IMR-90 (cell line): ENCODE measurements around the gene ETS1. TPM values are rescaled to one million over a fixed set of nuclear protein-coding genes. Genes with fewer than 3 reads are reported as not detected.

Experiments used
- ATAC-seq: fragments of 200-7000 bp; cut with Tn5 transposase; 2 replicates; pipeline ENCODE4 v1.9.1; 2020; ENCODE audit warnings: low read depth, mild to moderate bottlenecking, moderate library complexity
- BruUV-seq: library from RNA; stranded (reverse); fragments of 400-500 nt; replicated peaks from 2 replicates; lab custom pipeline; 2021; lab: Mats Ljungman, UMichigan
- CTCF ChIA-PET: fragments of 300-600 bp; formaldehyde crosslinking; extraction: SDS; loops from one replicate; lab custom pipeline; 2021; ENCODE audit warnings: antibody characterized with exemption; lab: Yijun Ruan, JAX
- POLR2A ChIA-PET: fragments of 300-600 bp; sonication (Branson Sonifier 250); formaldehyde crosslinking; loops from one replicate; lab custom pipeline; 2022; ENCODE audit warnings: antibody characterized with exemption; ENCODE audit not compliant: unreplicated experiment; lab: Charles Lee
- DNase-seq: peaks from one replicate; pipeline ENCODE4 v3.0.0; 2013
- H2AFZ ChIP-seq: replicated peaks from 2 replicates; pipeline ENCODE3; 2013; ENCODE audit warnings: low read length, mild to moderate bottlenecking; ENCODE audit not compliant: poor library complexity
- H2AK5ac ChIP-seq: 2 replicates; pipeline ENCODE4 v1.6.1; 2013; ENCODE audit warnings: low read depth, low read length, inconsistent platforms
- H2AK9ac ChIP-seq: replicated peaks from 2 replicates; pipeline ENCODE3; 2013; ENCODE audit warnings: mild to moderate bottlenecking, low read depth, low read length, moderate library complexity; ENCODE audit not compliant: poor library complexity
- H2BK120ac ChIP-seq: 2 replicates; pipeline ENCODE4 v1.6.1; 2013; ENCODE audit warnings: low read depth, low read length, inconsistent platforms
- H2BK15ac ChIP-seq: 3 replicates; pipeline ENCODE4 v1.6.1; 2013; ENCODE audit warnings: low read depth, low read length, inconsistent platforms
- H2BK20ac ChIP-seq: 2 replicates; pipeline ENCODE4 v1.6.1; 2013; ENCODE audit warnings: low read depth, mild to moderate bottlenecking, inconsistent platforms, low read length, moderate library complexity
- H2BK5ac ChIP-seq: 2 replicates; pipeline ENCODE4 v1.6.1; 2013; ENCODE audit warnings: mild to moderate bottlenecking, low read depth, low read length, inconsistent platforms; ENCODE audit not compliant: poor library complexity, severe bottlenecking
- H3K14ac ChIP-seq: replicated peaks from 2 replicates; pipeline ENCODE4 v1.6.1; 2013; ENCODE audit warnings: low read depth, low read length, inconsistent platforms
- H3K18ac ChIP-seq: 2 replicates; pipeline ENCODE4 v1.6.1; 2013; ENCODE audit warnings: low read depth, low read length, control low read depth
- H3K23ac ChIP-seq: 2 replicates; pipeline ENCODE4 v1.6.1; 2013; ENCODE audit warnings: low read depth, low read length, inconsistent platforms
- H3K27ac ChIP-seq: 2 replicates; pipeline ENCODE4 v1.5.1; 2013; ENCODE audit warnings: mild to moderate bottlenecking, control low read depth, low read length; ENCODE audit not compliant: insufficient read depth
- H3K27me3 ChIP-seq: 2 replicates; pipeline ENCODE4 v1.6.1; 2013; ENCODE audit warnings: low read length; ENCODE audit not compliant: control insufficient read depth, insufficient read depth
- H3K36me3 ChIP-seq: 2 replicates; pipeline ENCODE4 v1.6.1; 2013; ENCODE audit warnings: low read length, mixed read lengths; ENCODE audit not compliant: control insufficient read depth, insufficient read depth
- H3K4ac ChIP-seq: 2 replicates; pipeline ENCODE4 v1.6.1; 2013; ENCODE audit warnings: low read depth, low read length, inconsistent platforms
- H3K4me1 ChIP-seq: 2 replicates; pipeline ENCODE4 v1.6.1; 2013; ENCODE audit warnings: low read length, mixed read lengths; ENCODE audit not compliant: control insufficient read depth, insufficient read depth
- H3K4me2 ChIP-seq: 2 replicates; pipeline ENCODE4 v1.6.1; 2013; ENCODE audit warnings: low read depth, mild to moderate bottlenecking, control low read depth, low read length, moderate library complexity
- H3K4me3 ChIP-seq: 2 replicates; pipeline ENCODE4 v1.5.1; 2013; ENCODE audit warnings: low read depth, mild to moderate bottlenecking, control low read depth, low read length, moderate library complexity; ENCODE audit not compliant: insufficient read depth
- H3K56ac ChIP-seq: 2 replicates; pipeline ENCODE4 v1.6.1; 2013; ENCODE audit warnings: low read length, inconsistent platforms; ENCODE audit not compliant: insufficient read depth; ENCODE audit errors: extremely low read depth
- H3K79me1 ChIP-seq, 2 experiments: 2 replicates each; pipeline ENCODE4 v1.6.1; 2013; ENCODE audit warnings: low read length in 2 of 2, inconsistent platforms in 1 of 2, low read depth in 1 of 2
- H3K9ac ChIP-seq: 2 replicates; pipeline ENCODE4 v1.6.1; 2013; ENCODE audit warnings: low read depth, low read length, control low read depth
- H3K9me1 ChIP-seq: 2 replicates; pipeline ENCODE4 v1.6.1; 2013; ENCODE audit warnings: low read length, inconsistent platforms; ENCODE audit not compliant: insufficient read depth
- H3K9me3 ChIP-seq: 2 replicates; pipeline ENCODE4 v1.6.1; 2013; ENCODE audit warnings: low read length; ENCODE audit not compliant: control insufficient read depth, insufficient read depth
- H4K20me1 ChIP-seq: 2 replicates; pipeline ENCODE4 v1.6.1; 2013; ENCODE audit warnings: low read length, inconsistent platforms; ENCODE audit not compliant: insufficient read depth
- H4K5ac ChIP-seq: 2 replicates; pipeline ENCODE4 v1.6.1; 2013; ENCODE audit warnings: mild to moderate bottlenecking, low read depth, low read length, control low read depth
- H4K8ac ChIP-seq, 2 experiments: 2 replicates each; pipeline ENCODE4 v1.6.1; 2013; ENCODE audit warnings: low read depth in 2 of 2, low read length in 2 of 2, control low read depth in 1 of 2, inconsistent platforms in 1 of 2
- H4K91ac ChIP-seq: 2 replicates; pipeline ENCODE4 v1.6.1; 2013; ENCODE audit warnings: low read depth, low read length, inconsistent platforms; ENCODE audit not compliant: insufficient read depth
- CEBPB ChIP-seq: IDR thresholded peaks from 2 replicates; pipeline ENCODE4 v1.6.1; 2012; ENCODE audit warnings: low read depth, low read length, improper control_type of control experiment
- FOS ChIP-seq: fragments of 150-350 bp; IDR thresholded peaks from 2 replicates; pipeline ENCODE4 v1.6.1; 2016; ENCODE audit warnings: low read depth, low read length
- POLR2A ChIP-seq: IDR thresholded peaks from 2 replicates; pipeline ENCODE4 v1.6.1; 2012; ENCODE audit warnings: mild to moderate bottlenecking, low read depth, low read length
- WGBS, 2 experiments: methylation state at CpG; one replicate each; pipeline versions ENCODE4 v1.1.5 to v1.1.7; 2013; ENCODE audit warnings: missing lambda C conversion rate in 2 of 2; ENCODE audit not compliant: insufficient read length in 1 of 2; ENCODE audit errors: extremely low coverage in 2 of 2; 5-methylcytosine and 5-hydroxymethylcytosine counted together
- dilution Hi-C: fragments of 300-500 bp; cut with HindIII; formaldehyde crosslinking; loops from one replicate; pipeline ENCODE4 v1.14.3; 2018; ENCODE audit warnings: low sequenced_read_pairs; ENCODE audit not compliant: unreplicated experiment
- in situ Hi-C: fragments of 300-500 bp; cut with MboI; formaldehyde crosslinking; loops from 3 replicates; pipeline ENCODE4 v1.14.3; 2019; ENCODE audit warnings: low sequenced_read_pairs, inconsistent platforms, mixed read lengths
- intact Hi-C: fragments of 100-400 bp; cut with micrococcal nuclease; formaldehyde crosslinking; loops from 2 replicates; pipeline ENCODE4 v1.10.0; 2022
- polyA plus RNA-seq, 3 experiments: library from polyadenylated mRNA; depleted of rRNA; stranded (reverse); fragments of >200 nt; gene quantifications; 2 replicates each; pipeline ENCODE4 v1.2.3, GENCODE V29; 2012; ENCODE audit warnings: low replicate concordance in 1 of 3
- total RNA-seq: library from RNA; depleted of rRNA; stranded (reverse); fragments of >200 nt; gene quantifications from 2 replicates; pipeline ENCODE4 v1.2.3, GENCODE V29; 2012

ETS1 gene
- total and polyA plus RNA-seq, 2 of the 4 experiments (the other 2 are of a cell fraction): 41.2 to 56.3 TPM

GRCh38 chr11:128496692-128497060, 90.7 kb downstream of the ETS1 start:
- H2AK9ac ChIP-seq: peak overlapping the region; percentile 86
- peaks cover 79% of the 10 kb centered on the region for H4K20me1 ChIP-seq
- peak overlapping the region; percentile 88 for H3K4ac ChIP-seq
- H4K91ac ChIP-seq: peak overlapping the region; percentile 64; the same call in 1 of the 2 replicates
- peak overlapping the region; percentile 54; the same call in 2 of the 3 replicates for H2BK15ac ChIP-seq
- H2BK120ac ChIP-seq: peak overlapping the region; percentile 50
- H4K5ac ChIP-seq: peak overlapping the region; percentile 25
- in situ Hi-C loops: no loop called here
- peak overlapping the region; percentile 75 for H3K18ac ChIP-seq
- peak overlapping the region; percentile 12 to 69; a peak in 2 of 4 replicates for H4K8ac ChIP-seq
- peaks cover 14 to 79% of the 10 kb centered on the region in 2 experiments for H3K79me1 ChIP-seq
- no peaks in the 10 kb centered on the region; the same call in 1 of the 2 replicates for H3K36me3 ChIP-seq
- H3K27ac ChIP-seq: peak overlapping the region; percentile 79
- POLR2A ChIA-PET: no interaction called here
- ATAC-seq (peak; percentile 19), DNase-seq (no peak)
- 0% methylated on average over 1 of the region's 4 CpGs; no CpG with 5 or more reads in 1 of the 2 experiments for WGBS, 2 experiments
- CTCF ChIA-PET: interaction anchor here (1.1 kb wide), 1 partner anchor 334 kb away, joined by 3 read pairs; no protein-coding TSS in a partner anchor
- TF ChIP-seq FOS (0 out of 2 replicates have a peak, but pooled peaks have one; percentile 49), CEBPB (peak; percentile 97), POLR2A (no peak)
- H3K23ac ChIP-seq: peak overlapping the region; percentile 35; the same call in 1 of the 2 replicates
- peak overlapping the region; percentile 83 for H2BK20ac ChIP-seq
- no peaks in the 10 kb centered on the region for H3K9me3 ChIP-seq
- no TSS peak for BruUV-seq
- H3K9me1 ChIP-seq: peaks cover 40% of the 10 kb centered on the region
- peak overlapping the region; percentile 71 for H2BK5ac ChIP-seq
- intact Hi-C loops: loop anchor here (1.0 kb wide), 1 partner anchor 26 kb away; no protein-coding TSS in a partner anchor
- peak overlapping the region; percentile 80 for H3K4me2 ChIP-seq
- H3K27me3 ChIP-seq: no peaks in the 10 kb centered on the region
- peak overlapping the region; percentile 48 for H3K56ac ChIP-seq
- no peak overlapping the region for H3K4me3 ChIP-seq
- H2AK5ac ChIP-seq: peak overlapping the region; percentile 68
- peaks cover 37% of the 10 kb centered on the region for H3K4me1 ChIP-seq
- no peak overlapping the region for H2AFZ ChIP-seq
- peak overlapping the region; percentile 30 for H3K9ac ChIP-seq
- dilution Hi-C loops: no loop called here
- H3K14ac ChIP-seq: peak overlapping the region; percentile 74
